ENCODE measurements around the gene FBXL4. TPM values are rescaled to one million over a fixed set of nuclear protein-coding genes. Genes with fewer than 3 reads are reported as not detected.

Gene FBXL4
- total RNA-seq, 1 experiment from 2014 or later, result 5.1 TPM

GRCh38 chr6:98875375-98875774 lies 72.4 kb downstream of the FBXL4 start:
- TF ChIP-seq CTCF (conservative IDR thresholded peaks at IDR 0.05), result no peak
- no peak overlapping the region for H2AFZ ChIP-seq (ENCODE audit: low read length)
- no peaks in the 10 kb centered on the region for H3K23me2 ChIP-seq (ENCODE audit: insufficient read length, low read depth, low read length, poor library complexity, severe bottlenecking)
- no peak overlapping the region for H2BK15ac ChIP-seq (ENCODE audit: low read depth, low read length)
- no peaks in the 10 kb centered on the region for H3K27me3 Mint-ChIP-seq (ENCODE audit: low read depth)
- no peaks in the 10 kb centered on the region for H3K4me1 Mint-ChIP-seq
- H3K4me1 ChIP-seq (ENCODE audit: insufficient read depth, low read length), result no peaks in the 10 kb centered on the region
- H3K9me3 ChIP-seq (ENCODE audit: control insufficient read depth, low read depth, low read length), result no peaks in the 10 kb centered on the region
- no peak overlapping the region for H3K4me3 Mint-ChIP-seq
- no peaks in the 10 kb centered on the region for H3K27me3 ChIP-seq (ENCODE audit: insufficient read depth, low read length)
- H4K5ac ChIP-seq (ENCODE audit: insufficient read length, low read depth, low read length), result no peak overlapping the region
- DNase-seq, result no peak
- H3T11ph ChIP-seq (ENCODE audit: low read length), result no peak overlapping the region
- H3K79me1 ChIP-seq (ENCODE audit: insufficient read depth, low read depth, low read length, poor library complexity, severe bottlenecking), result no peaks in the 10 kb centered on the region
- no peak overlapping the region for H2BK5ac ChIP-seq (ENCODE audit: insufficient read length, low read length)
- H2BK12ac ChIP-seq (ENCODE audit: insufficient read length, low read depth, low read length), result no peak overlapping the region
- H3K27ac Mint-ChIP-seq, result no peak overlapping the region
- no peak overlapping the region for H3K23ac ChIP-seq (ENCODE audit: insufficient read length, low read depth, low read length)
- no peak overlapping the region for H2AK5ac ChIP-seq (ENCODE audit: insufficient read length, low read length)
- H3K79me2 ChIP-seq (ENCODE audit: insufficient read depth, low read length), result no peaks in the 10 kb centered on the region
- H3K18ac ChIP-seq (ENCODE audit: insufficient read length, low read depth, low read length), result no peak overlapping the region
- no peak overlapping the region for H2BK120ac ChIP-seq (ENCODE audit: low read depth, low read length, poor library complexity, severe bottlenecking)
- no peak overlapping the region for H3K4ac ChIP-seq (ENCODE audit: low read depth, low read length)
- H4K8ac ChIP-seq (replicated peaks; ENCODE audit: insufficient read length, low read depth, low read length), result no peak overlapping the region
- H3K9ac ChIP-seq (ENCODE audit: extremely low read depth, insufficient read length, low read length), result no peak overlapping the region
- no peak overlapping the region for H4K91ac ChIP-seq (ENCODE audit: insufficient read length, low read depth, low read length)
- no CpG with 5 or more reads among the region's 2 CpGs for WGBS (ENCODE audit: extremely low coverage, insufficient read length, low lambda C conversion rate)
- no peak overlapping the region for H2BK20ac ChIP-seq (ENCODE audit: low read depth, low read length, poor library complexity, severe bottlenecking)
- H3K36me3 Mint-ChIP-seq (ENCODE audit: insufficient read depth in 1 of 3, low read depth in 3 of 3), result peaks cover 0 to 7% (median 0%) of the 10 kb centered on the region in 3 experiments; a peak in 1 of 7 replicates
- H4K20me1 ChIP-seq (ENCODE audit: control insufficient read depth, insufficient read depth, insufficient read length), result no peaks in the 10 kb centered on the region
- H3K4me2 ChIP-seq (ENCODE audit: insufficient read depth, insufficient read length, low read length), result no peak overlapping the region
- no peak overlapping the region for H3K14ac ChIP-seq (ENCODE audit: insufficient read depth, low read length)
- H3K9me3 Mint-ChIP-seq, result no peaks in the 10 kb centered on the region; a peak in 1 of 5 replicates
- no peak overlapping the region for H3K56ac ChIP-seq (ENCODE audit: insufficient read length, low read depth, low read length)
- H3K27ac ChIP-seq (ENCODE audit: insufficient read length, low read depth, low read length), result no peak overlapping the region

Data from H9 (cell line).